ENCODE measurements around the gene ESCO1. TPM values are rescaled to one million over a fixed set of nuclear protein-coding genes. Genes with fewer than 3 reads are reported as not detected.

ESCO1 gene
- total and polyA plus RNA-seq, 7 experiments from 2014 or later: 7.5 to 36.4 (median 33.4) TPM

DNA sequence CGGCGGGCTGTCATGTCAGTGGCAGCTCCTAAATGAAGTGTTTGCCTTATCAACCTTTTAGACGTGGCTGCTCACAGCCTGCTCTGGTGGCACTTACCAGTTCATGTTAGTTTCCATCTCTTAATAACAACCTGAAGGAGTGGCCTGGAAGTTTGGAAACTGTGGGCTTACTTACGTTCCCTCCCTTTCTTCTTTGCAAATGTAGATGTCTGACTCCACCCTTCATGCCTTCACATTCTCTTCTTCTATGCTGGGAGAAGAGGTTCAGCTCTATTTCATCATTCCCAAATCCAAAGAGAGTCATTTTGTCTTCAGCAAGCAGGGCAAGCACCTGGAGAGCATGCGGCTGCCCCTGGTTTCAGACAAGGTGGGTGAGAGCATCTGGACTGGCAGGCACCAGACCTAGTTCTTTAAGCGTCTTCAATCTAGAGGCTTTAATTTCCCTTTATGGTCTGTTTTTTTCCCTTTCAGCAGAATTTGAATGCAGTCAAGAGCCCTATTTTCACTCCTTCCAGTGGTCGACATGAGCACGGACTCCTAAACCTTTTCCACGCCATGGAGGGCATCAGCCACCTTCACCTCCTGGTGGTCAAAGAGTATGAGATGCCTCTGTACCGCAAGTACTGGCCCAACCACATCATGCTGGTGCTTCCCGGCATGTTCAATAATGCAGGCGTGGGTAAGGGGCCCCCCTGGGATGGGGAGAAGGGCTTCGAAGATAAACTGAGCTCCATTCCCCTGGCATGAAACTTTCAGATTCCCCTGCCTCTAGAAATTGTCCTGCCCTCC lies 92.4 kb downstream of the ESCO1 start:
- Mint-ChIP-seq H3K27ac (no peak overlapping the region), H3K4me3 (no peak overlapping the region)
- no peak for ATAC-seq

GRCh38 chr18:21502661-21503060 lies 97.8 kb downstream of the ESCO1 start:
- ChIA-PET POLR2A (no interaction called here), CTCF (interaction anchor here (0.5 kb wide), 1 partner anchor 230 kb away, joined by 3 read pairs; no protein-coding TSS in a partner anchor)
- H3K36me3 Mint-ChIP-seq: no peaks in the 10 kb centered on the region
- Histone ChIP-seq H3K4me3 (ENCODE audit: low read length) (no peak overlapping the region), H3K36me3 (ENCODE audit: control insufficient read depth in 2 of 3, insufficient read depth in 3 of 3, low read length in 3 of 3) (no peaks in the 10 kb centered on the region), H3K27me3 (ENCODE audit: control insufficient read depth in 2 of 2, insufficient read depth in 2 of 2, low read length in 2 of 2) (no peaks in the 10 kb centered on the region), H3K27ac (ENCODE audit: low read depth, low read length) (no peak overlapping the region), H3K4me1 (ENCODE audit: control insufficient read depth in 2 of 2, insufficient read depth in 2 of 2, low read length in 2 of 2) (no peaks in the 10 kb centered on the region), H3K9me3 (ENCODE audit: control insufficient read depth in 2 of 3, low read length in 3 of 3) (no peaks in the 10 kb centered on the region)
- no peaks in the 10 kb centered on the region for H3K9me3 Mint-ChIP-seq
- DNase-seq (no peak), ATAC-seq (no peak)
- no peak overlapping the region for H3K4me3 Mint-ChIP-seq
- no peaks in the 10 kb centered on the region for H3K27me3 Mint-ChIP-seq
- intact Hi-C loops (cut with micrococcal nuclease): no loop called here
- no peak overlapping the region for H3K27ac Mint-ChIP-seq
- no peaks in the 10 kb centered on the region for H3K4me1 Mint-ChIP-seq

More for the DNA sequence above, 92.4 kb downstream of the ESCO1 start:
- Mint-ChIP-seq H3K27me3 (no peaks in the 10 kb centered on the region), H3K9me3 (peaks cover 0 to 21% (median 3%) of the 10 kb centered on the region in 11 donors), H3K36me3 (peaks cover 0 to 16% (median 14%) of the 10 kb centered on the region in 5 donors), H3K4me1 (no peaks in the 10 kb centered on the region)
- DNase-seq: no peak
- H3K4me3 ChIP-seq (ENCODE audit: low read length): no peak overlapping the region
- no peak overlapping the region for H3K27ac ChIP-seq (ENCODE audit: low read depth, low read length)
- H3K27me3 ChIP-seq (ENCODE audit: control insufficient read depth in 2 of 2, insufficient read depth in 2 of 2, low read length in 2 of 2): no peaks in the 10 kb centered on the region
- H3K36me3 ChIP-seq (ENCODE audit: control insufficient read depth in 2 of 3, insufficient read depth in 3 of 3, low read length in 3 of 3): no peaks in the 10 kb centered on the region
- H3K9me3 ChIP-seq (ENCODE audit: control insufficient read depth in 2 of 3, low read length in 3 of 3): no peaks in the 10 kb centered on the region
- POLR2A ChIA-PET: no interaction called here
- CTCF ChIA-PET: no interaction called here
- no peaks in the 10 kb centered on the region for H3K4me1 ChIP-seq (ENCODE audit: control insufficient read depth in 2 of 2, insufficient read depth in 2 of 2, low read length in 2 of 2)
- intact Hi-C loops (cut with micrococcal nuclease): no loop called here

GRCh38 chr18:21499997-21500396 lies 100.5 kb downstream of the ESCO1 start:
- ATAC-seq: no peak
- Mint-ChIP-seq H3K4me1 (no peaks in the 10 kb centered on the region), H3K27me3 (no peaks in the 10 kb centered on the region), H3K27ac (no peak overlapping the region), H3K4me3 (no peak overlapping the region), H3K9me3 (no peaks in the 10 kb centered on the region), H3K36me3 (no peaks in the 10 kb centered on the region)
- CTCF ChIA-PET: no interaction called here
- H3K4me3 ChIP-seq (ENCODE audit: low read length): no peak overlapping the region
- POLR2A ChIA-PET: no interaction called here
- intact Hi-C loops (cut with micrococcal nuclease): no loop called here
- no peak overlapping the region for H3K27ac ChIP-seq (ENCODE audit: low read depth, low read length)
- DNase-seq: no peak
- H3K9me3 ChIP-seq (ENCODE audit: control insufficient read depth in 2 of 3, low read length in 3 of 3): no peaks in the 10 kb centered on the region
- H3K4me1 ChIP-seq (ENCODE audit: control insufficient read depth in 2 of 2, insufficient read depth in 2 of 2, low read length in 2 of 2): no peaks in the 10 kb centered on the region
- H3K36me3 ChIP-seq (ENCODE audit: control insufficient read depth in 2 of 3, insufficient read depth in 3 of 3, low read length in 3 of 3): no peaks in the 10 kb centered on the region
- H3K27me3 ChIP-seq (ENCODE audit: control insufficient read depth in 2 of 2, insufficient read depth in 2 of 2, low read length in 2 of 2): no peaks in the 10 kb centered on the region

DNA sequence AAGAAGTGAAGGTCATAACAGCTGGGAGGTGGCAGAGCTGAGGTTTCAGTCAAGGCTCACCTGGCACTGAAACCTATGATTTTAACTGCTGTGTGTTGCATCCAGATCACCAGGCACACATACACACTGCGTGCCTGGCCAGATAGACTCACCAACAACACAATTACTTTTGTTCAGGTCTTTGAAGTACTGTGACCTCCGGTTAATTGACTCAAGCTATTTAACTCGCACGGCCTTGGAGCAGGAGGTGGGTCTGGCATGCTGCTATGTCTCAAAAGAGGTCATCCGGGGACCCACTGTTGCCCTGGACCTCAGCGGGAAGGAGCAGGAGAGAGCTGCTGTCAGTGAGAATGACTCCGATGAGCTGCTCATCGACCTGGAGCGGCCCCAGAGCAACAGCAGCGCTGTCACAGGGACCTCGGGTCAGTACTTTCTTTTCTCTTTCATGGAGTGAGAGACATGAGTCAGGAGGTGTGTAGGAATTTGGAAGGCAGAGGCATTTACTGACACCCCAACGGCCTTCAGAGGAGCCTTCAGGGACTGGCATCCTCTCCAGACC lies 104.1 kb downstream of the ESCO1 start:
- Mint-ChIP-seq H3K4me3 (no peak overlapping the region), H3K36me3 (no peaks in the 10 kb centered on the region), H3K27me3 (peaks cover 0 to 2% (median 0%) of the 10 kb centered on the region in 5 donors), H3K9me3 (no peaks in the 10 kb centered on the region), H3K4me1 (peaks cover 0 to 1% (median 0%) of the 10 kb centered on the region in 7 donors), H3K27ac (no peak overlapping the region)
- Histone ChIP-seq H3K4me1 (ENCODE audit: control insufficient read depth in 2 of 2, insufficient read depth in 2 of 2, low read length in 2 of 2) (no peaks in the 10 kb centered on the region), H3K9me3 (ENCODE audit: control insufficient read depth in 2 of 3, low read length in 3 of 3) (no peaks in the 10 kb centered on the region), H3K27ac (ENCODE audit: low read depth, low read length) (no peak overlapping the region), H3K36me3 (ENCODE audit: control insufficient read depth in 2 of 3, insufficient read depth in 3 of 3, low read length in 3 of 3) (no peaks in the 10 kb centered on the region), H3K27me3 (ENCODE audit: control insufficient read depth in 2 of 2, insufficient read depth in 2 of 2, low read length in 2 of 2) (no peaks in the 10 kb centered on the region), H3K4me3 (ENCODE audit: low read length) (no peak overlapping the region)
- ChIA-PET POLR2A (no interaction called here), CTCF (no interaction called here)
- ATAC-seq (no peak), DNase-seq (no peak)
- intact Hi-C loops (cut with micrococcal nuclease): no loop called here

DNA sequence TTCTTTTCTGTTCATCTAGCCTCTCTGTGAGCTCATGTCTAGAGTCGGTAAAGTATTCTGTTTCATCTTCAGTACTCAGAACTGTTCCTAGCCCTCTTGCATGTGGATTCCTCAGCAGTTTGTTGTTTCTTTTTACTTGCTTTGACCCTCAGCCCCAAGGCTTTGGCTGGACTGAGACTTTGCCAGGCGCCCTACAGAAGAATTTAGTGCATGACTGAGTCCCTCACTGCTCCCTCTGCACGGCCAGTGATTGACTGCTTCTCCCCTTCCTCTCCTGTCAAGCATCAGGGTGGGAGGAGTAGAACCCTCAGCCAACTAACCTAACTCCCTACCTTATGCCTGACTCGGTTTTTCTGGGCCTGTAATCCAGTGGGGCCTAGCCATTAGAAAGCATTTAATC lies 109.8 kb downstream of the ESCO1 start:
- peaks cover 0 to 4% (median 2%) of the 10 kb centered on the region in 5 donors for H3K27me3 Mint-ChIP-seq
- ATAC-seq (no peak), DNase-seq (no peak)
- H3K9me3 Mint-ChIP-seq: no peaks in the 10 kb centered on the region
- no peak overlapping the region for H3K4me3 Mint-ChIP-seq
- intact Hi-C loops (cut with micrococcal nuclease): no loop called here
- Histone ChIP-seq H3K4me3 (ENCODE audit: low read length) (no peak overlapping the region), H3K9me3 (ENCODE audit: control insufficient read depth in 2 of 3, low read length in 3 of 3) (no peaks in the 10 kb centered on the region), H3K27me3 (ENCODE audit: control insufficient read depth in 2 of 2, insufficient read depth in 2 of 2, low read length in 2 of 2) (no peaks in the 10 kb centered on the region), H3K4me1 (ENCODE audit: control insufficient read depth in 2 of 2, insufficient read depth in 2 of 2, low read length in 2 of 2) (no peaks in the 10 kb centered on the region), H3K36me3 (ENCODE audit: control insufficient read depth in 2 of 3, insufficient read depth in 3 of 3, low read length in 3 of 3) (no peaks in the 10 kb centered on the region), H3K27ac (ENCODE audit: low read depth, low read length) (no peak overlapping the region)
- H3K27ac Mint-ChIP-seq: no peak overlapping the region
- POLR2A ChIA-PET: interaction anchor here (0.6 kb wide), 1 partner anchor 90 kb away, joined by 4 read pairs; no protein-coding TSS in a partner anchor
- H3K4me1 Mint-ChIP-seq: peaks cover 0 to 1% (median 0%) of the 10 kb centered on the region in 7 donors
- CTCF ChIA-PET: no interaction called here
- no peaks in the 10 kb centered on the region for H3K36me3 Mint-ChIP-seq

- H3K27me3 ChIP-seq (ENCODE audit: control insufficient read depth in 2 of 2, insufficient read depth in 2 of 2, low read length in 2 of 2): no peaks in the 10 kb centered on the region
- no peaks in the 10 kb centered on the region for H3K9me3 ChIP-seq (ENCODE audit: control insufficient read depth in 2 of 3, low read length in 3 of 3)
- DNase-seq (no peak), ATAC-seq (no peak)
- no peaks in the 10 kb centered on the region for H3K36me3 ChIP-seq (ENCODE audit: control insufficient read depth in 2 of 3, insufficient read depth in 3 of 3, low read length in 3 of 3)
- intact Hi-C loops (cut with micrococcal nuclease): loop anchor here in 1 of 2 donors (1.0 to 10.0 kb wide), 3 partner anchors 362 to 1215 kb away; no protein-coding TSS in a partner anchor
- ChIA-PET CTCF (interaction anchor here (0.5 kb wide), 1 partner anchor 14 kb away, joined by 3 read pairs; no protein-coding TSS in a partner anchor), POLR2A (no interaction called here)
- Mint-ChIP-seq H3K4me1 (peaks cover 0 to 1% (median 0%) of the 10 kb centered on the region in 7 donors), H3K27me3 (peaks cover 0 to 4% (median 2%) of the 10 kb centered on the region in 5 donors), H3K9me3 (no peaks in the 10 kb centered on the region), H3K4me3 (no peak overlapping the region), H3K27ac (no peak overlapping the region), H3K36me3 (no peaks in the 10 kb centered on the region)
- no peak overlapping the region for H3K27ac ChIP-seq (ENCODE audit: low read depth, low read length)
- no peaks in the 10 kb centered on the region for H3K4me1 ChIP-seq (ENCODE audit: control insufficient read depth in 2 of 2, insufficient read depth in 2 of 2, low read length in 2 of 2)
- H3K4me3 ChIP-seq (ENCODE audit: low read length): no peak overlapping the region
Observed at GRCh38 chr18:21489919-21490495, 110.5 kb downstream of the ESCO1 start.
